ENCODE results near the gene CHRNE.

CHRNE gene

DNA sequence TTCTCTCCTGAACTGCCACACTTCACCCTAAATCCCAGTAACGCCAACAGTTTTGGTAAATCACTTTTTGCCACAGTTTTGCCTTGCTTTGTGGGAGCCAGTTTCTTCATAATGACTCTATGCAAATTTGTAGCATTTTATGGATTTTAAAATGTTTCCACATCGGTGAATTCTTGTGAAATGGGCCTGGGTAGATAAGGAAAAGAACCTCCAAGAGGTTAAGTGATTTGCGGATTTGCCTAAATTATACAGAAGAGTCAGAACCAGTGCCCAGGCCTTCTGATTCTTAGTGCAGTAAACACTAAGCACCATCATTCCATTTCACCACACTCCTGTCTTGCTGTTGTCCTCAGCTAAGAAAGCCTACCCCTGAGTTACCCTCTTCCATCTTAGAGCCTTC lies 51.8 kb downstream of the CHRNE start:
- no peak for DNase-seq

- DNase-seq = no peak
These were observed 52.7 kb downstream of the CHRNE start for GRCh38 chr17:4850246-4850645.

- no peak for DNase-seq
These were observed 53.8 kb downstream of the CHRNE start for GRCh38 chr17:4849011-4849536.

Data from activated CD4-positive, alpha-beta T cell treated with anti-CD3 and anti-CD28 coated beads for 4 hours (primary cell).